Activated T-cell treated with anti-CD3 and anti-CD28 coated beads for 4 hours (primary cell): ENCODE data around the gene TNFRSF9.
A peak's percentile ranks its signal among the peaks of the same experiment; 100 is the strongest.
"Not testable (repeated sequence)": the region's sequence is repeated elsewhere in the genome, so short reads cannot be mapped to it uniquely, and the experiment has no call there.

ENCODE experiments used
- DNase-seq: peaks from one replicate; pipeline ENCODE4 v3.0.0-alpha.2; 2020

The TNFRSF9 gene

DNA sequence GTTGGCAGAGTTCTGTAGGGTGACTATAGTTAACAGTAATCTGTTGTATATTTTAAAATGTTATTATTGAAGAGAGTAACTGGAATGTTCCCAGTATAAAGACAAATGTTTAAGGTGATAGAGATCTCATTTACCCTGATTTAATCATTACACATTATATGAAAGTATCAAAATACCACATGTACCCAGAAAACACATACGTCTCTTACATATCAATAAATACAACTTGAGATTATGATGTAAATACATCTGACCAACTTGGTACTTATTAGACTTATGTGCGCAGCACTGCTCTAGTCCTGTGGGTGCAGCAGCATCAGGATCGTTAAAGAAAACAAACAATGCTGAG lies 20.2 kb upstream of the TNFRSF9 start:
- no peak for DNase-seq

- no peak for DNase-seq
Observed at GRCh38 chr1:7960165-7960564, 19.5 kb upstream of the TNFRSF9 start.

GRCh38 chr1:7956218-7957032 lies 15.8 kb upstream of the TNFRSF9 start:
- no peak for DNase-seq

DNA sequence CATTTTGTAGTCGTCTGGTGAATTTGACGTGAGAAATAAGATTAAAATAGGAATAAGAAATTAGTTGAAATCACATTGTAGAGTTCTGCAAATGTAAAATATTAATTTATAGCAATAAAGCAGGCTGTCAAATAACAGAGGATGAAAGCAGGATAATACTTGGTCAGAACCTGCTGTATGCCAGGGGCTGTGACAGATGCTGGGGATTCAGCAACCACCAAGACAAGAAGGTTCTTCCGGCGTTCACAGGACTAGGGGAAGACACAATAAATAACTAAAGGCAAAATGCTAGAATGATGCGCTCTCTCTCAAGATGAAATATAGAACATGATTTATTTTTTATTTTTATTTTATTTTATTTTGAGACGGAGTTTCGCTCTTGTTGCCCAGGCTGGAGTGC lies 14.0 kb upstream of the TNFRSF9 start:
- no peak for DNase-seq

DNA sequence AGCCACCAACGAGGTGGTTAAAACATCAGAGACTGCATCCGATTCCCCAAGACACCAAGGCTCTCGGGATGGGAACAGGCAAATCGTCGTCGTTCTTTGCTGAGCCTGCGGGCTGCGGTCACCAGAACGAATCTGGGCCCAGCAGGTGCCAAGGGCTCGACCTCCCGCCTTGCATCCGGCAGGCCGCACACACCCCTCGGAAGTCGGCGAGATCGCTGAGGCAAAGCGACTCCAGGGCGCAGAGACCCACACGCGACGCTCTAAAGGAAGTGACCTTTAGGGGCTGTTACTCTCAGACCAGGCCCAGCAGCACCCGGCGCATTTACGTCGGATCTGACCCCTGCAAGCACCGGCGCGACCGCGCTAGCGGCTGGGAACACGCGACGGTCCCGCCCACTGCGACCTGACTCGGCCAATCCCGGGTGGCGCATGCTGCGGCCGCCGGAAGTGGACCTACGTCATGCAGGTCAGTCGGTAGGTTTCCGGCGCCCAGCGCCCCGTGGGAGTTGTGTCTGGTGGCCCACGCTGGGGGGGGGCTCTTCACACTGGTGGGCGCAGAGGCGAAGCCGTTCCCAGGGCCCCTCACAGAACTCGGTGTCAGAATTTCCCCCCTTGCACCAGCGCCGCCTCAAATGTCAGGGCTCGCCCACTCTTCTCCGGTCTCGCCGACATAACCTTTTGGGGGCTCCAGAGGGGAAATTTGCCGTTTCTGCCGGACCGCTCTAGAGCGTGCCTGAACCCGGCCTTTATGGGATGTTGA lies 13.4 kb upstream of the TNFRSF9 start:
- DNase-seq = peak; percentile 81

GRCh38 chr1:7952791-7953190 lies 12.2 kb upstream of the TNFRSF9 start:
- DNase-seq = not testable (repeated sequence)

DNA sequence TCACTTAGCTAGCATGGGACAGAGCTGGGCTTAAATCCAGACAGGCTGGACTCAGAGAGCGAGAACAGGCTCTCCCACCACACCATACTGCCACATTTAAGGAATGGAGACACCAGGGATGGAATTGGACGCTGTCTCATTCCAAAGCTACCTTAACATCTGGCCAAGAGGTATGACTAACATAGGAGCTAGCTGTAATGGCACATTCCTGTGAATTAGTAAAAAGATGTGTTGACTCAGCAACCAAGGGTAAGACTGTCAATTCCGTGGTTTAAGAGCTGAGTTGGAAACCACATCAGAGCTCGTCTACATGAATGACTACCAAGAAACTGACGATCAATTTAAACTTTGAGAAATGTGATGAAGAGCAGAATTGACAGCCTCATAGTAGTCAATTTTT lies 8.3 kb upstream of the TNFRSF9 start:
- DNase-seq = no peak

DNA sequence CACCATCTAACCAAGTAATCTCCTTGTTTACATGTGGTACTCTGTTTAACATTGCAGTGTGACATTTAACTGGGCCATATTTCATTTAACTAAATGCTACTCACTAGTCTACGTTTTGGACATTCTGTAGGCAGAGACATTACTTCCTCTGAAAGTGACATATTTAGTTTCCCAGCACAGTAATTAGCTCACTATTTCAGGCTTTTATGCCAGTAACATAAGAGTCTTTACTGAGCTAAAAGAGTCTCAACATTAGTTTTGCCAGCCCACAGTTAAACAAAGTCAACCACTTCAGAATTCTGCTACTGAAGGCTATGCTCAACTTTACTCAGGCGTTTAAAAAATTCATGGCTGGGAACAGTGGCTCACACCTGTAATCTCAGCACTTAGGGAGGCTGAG lies 2.6 kb upstream of the TNFRSF9 start:
- no peak for DNase-seq

DNA sequence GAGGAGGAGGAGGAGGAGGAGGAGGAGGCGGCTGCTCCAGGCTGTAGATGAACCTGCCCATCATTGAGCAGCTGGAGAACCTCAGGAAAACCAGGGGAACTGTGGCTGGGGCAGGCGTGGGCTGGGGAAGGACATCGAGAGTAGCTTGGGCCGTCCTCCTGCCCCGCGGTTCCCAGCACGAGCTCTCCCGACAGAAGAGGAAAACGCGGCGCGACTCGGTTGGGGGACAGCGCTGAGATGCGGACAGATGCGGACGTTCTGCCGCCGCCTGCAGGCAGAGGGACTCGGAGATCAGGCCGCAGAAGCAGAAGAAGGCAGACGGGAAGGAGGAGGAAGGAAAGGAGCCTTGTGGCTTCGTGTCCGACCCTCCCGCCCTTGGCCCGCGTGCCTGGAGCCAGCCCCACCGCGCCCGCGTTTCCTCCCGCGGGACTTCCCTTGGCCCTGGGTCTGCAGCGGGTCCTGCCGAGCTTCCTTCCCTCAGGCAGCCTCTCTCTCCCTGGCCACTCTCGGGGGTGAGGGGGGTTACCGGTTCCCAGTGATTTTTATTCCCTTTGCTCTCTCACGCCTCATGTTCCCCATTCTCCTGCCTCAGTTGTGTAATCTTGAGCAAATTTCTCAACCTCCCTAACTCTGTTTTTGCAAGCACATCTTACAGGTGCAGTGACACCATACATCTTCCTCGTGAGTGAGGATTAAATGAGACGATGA lies 1.7 kb upstream of the TNFRSF9 start:
- peak; percentile 34 for DNase-seq

- no peak for DNase-seq
Observed at GRCh38 chr1:7941437-7941793, 776 bp upstream of the TNFRSF9 start.

- DNase-seq = no peak
Observed at GRCh38 chr1:7940034-7940433, 605 bp downstream of the TNFRSF9 start.

- DNase-seq = no peak
Observed at GRCh38 chr1:7938070-7938469, 2.6 kb downstream of the TNFRSF9 start.

- no peak for DNase-seq
Observed at GRCh38 chr1:7932524-7933138, 8.0 kb downstream of the TNFRSF9 start.

DNA sequence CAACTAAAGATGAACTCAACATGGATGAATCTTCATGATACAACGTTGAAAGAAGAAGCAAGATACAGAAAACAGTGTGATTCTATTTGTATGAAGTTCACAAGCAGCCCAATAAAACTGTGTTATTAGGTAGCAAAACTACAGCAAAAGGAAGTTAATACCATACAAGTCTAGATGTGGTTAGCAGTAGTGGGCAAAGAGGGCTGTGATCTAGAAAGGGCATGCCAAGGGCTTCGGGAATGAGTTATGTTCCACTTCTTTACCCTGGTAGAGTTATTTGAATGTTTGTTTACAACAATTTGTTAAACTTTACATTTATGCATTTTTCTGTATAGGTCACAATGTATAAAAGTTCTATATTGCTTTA lies 9.2 kb downstream of the TNFRSF9 start:
- no peak for DNase-seq

DNA sequence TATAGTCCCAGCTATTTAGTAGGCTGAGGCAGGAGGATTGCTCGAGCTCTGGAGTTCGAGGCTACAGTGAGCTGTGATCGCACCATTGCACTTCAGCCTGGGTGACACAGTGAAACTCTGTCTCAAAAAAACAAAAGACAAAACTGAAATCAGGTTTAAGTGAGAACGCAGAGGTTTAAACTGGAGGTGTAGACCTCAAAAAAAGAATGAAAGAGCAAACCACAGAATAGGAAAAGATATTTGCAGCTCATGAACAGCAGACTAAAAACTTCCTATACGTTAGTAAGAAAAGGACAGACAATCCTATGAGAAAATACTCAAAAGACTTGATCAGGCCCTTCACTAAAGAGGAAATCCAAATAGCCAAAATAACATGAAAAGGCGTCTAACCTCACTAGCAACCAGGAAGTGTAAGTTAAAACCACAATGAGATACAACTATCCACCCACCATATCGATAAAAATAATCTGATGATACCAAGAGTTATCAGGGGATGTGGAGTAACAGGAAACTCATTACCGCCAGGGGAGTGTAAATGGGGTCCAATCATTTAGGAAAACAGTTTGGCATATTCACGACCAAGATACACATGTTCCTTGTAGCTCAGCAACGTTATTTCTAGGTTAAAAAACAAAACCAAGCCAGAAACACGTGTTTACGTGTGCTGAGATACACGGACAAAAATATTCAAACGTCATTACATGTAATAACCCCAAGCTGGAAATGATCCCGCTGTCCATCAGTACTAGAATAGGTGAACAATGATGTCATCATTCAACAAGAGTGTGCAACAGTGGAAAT lies 9.8 kb downstream of the TNFRSF9 start:
- DNase-seq = no peak

DNA sequence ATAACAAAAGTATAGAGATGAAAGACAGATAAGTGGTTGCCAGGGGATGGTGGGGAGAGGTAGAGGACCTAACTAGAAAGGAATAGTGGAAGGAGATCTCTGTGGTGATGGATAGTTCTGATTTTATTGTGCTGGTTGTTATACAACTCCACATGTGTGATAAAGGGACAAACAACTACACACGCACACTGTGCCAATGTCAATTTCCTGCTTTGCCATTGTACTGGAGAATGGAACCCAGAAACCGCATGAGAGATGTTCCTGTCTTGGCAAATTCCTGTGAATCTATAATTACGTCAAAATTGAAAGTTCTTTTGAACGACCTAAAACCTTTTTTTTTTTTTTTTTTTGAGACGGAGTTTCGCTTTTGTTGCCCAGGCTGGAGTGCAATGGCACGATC lies 11.0 kb downstream of the TNFRSF9 start:
- DNase-seq = no peak

- DNase-seq = no peak
Observed at GRCh38 chr1:7928247-7928646, 12.4 kb downstream of the TNFRSF9 start.

- DNase-seq = not testable (repeated sequence)
Observed at GRCh38 chr1:7927061-7927460, 13.6 kb downstream of the TNFRSF9 start.

DNA sequence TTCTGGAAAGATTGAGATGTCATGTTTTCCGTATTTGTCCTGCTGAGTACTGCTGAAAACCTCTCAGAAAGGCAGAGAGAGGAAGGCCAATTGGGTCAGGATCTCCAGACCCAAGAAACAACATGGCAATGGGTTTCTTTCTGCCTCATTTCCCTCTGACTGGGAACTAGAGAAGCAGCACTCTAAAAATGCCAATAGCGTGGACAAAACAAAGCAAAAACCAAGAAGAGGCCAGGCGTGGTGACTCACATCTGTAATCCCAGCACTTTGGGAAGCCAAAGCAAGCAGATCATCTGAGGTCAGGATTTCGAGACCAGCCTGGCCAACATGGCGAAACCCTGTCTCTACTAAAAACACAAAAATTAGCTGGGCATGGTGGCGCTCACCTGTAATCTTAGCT lies 18.3 kb downstream of the TNFRSF9 start:
- DNase-seq = no peak

DNA sequence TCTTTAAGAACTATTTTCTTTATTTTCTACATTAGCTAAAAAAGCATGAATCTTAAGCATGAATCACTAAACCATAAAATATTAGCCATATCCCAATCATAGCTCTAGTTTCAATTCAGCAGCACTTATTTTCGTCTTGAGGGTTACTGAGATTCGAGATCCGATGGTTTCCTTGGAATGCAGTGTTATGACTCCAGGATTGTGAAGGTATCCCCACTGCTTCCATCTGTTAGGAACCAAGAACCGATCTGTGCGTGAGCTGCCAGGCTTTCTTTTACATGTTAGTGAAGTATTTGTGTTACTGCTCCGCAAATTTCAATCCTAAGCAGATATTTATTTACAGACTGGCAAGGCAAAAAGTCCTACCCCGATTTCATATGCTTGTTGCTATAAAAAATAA lies 18.8 kb downstream of the TNFRSF9 start:
- DNase-seq = no peak

- no peak for DNase-seq
Observed at GRCh38 chr1:7919880-7920279, 20.8 kb downstream of the TNFRSF9 start.

GRCh38 chr1:7917971-7918370 lies 22.7 kb downstream of the TNFRSF9 start:
- not testable (repeated sequence) for DNase-seq

DNA sequence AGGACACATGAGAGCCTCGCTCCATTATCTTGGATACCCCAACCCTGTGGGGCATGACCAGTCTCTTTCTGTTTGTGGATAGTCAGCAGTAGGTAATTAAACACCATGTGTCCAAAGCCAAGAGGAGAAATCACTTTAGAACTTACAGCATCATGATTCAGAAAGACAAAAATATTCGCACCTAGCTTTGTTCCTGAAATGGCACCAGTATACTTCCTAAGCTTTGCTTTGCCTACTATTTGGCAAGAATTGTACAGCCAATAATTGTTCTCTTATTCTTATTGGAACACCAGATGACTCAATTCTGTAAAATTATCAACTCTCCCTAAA lies 24.2 kb downstream of the TNFRSF9 start:
- no peak for DNase-seq
